WTC11 (cell line): Measurements from ENCODE around the gene SDHAF1. TPM values are rescaled to one million over a fixed set of nuclear protein-coding genes. Genes with fewer than 3 reads are reported as not detected.

Experiments used
- ATAC-seq: fragments of 200-7000 bp; cut with Tn5 transposase; 2 replicates; pipeline ENCODE4 v1.10.0; 2021; ENCODE audit warnings: mild to moderate bottlenecking, moderate library complexity
- CTCF ChIA-PET: fragments of 300-600 bp; sonication (Branson Sonifier 250); formaldehyde crosslinking; loops from one replicate; lab custom pipeline; 2021; ENCODE audit warnings: antibody characterized with exemption; lab: Charles Lee
- POLR2A ChIA-PET: fragments of 350-600 bp; sonication (Branson Sonifier 250); formaldehyde crosslinking; loops from one replicate; lab custom pipeline; 2021; ENCODE audit warnings: antibody characterized with exemption; lab: Charles Lee
- DNase-seq: peaks from one replicate; pipeline ENCODE4 v3.0.0; 2021; ENCODE audit warnings: low spot score
- H3K27ac Mint-ChIP-seq: 2 replicates; pipeline ENCODE4 v1.8.0; 2021; ENCODE audit warnings: mixed read lengths
- H3K27me3 Mint-ChIP-seq: 2 replicates; pipeline ENCODE4 v1.8.0; 2021; ENCODE audit warnings: low read depth, mild to moderate bottlenecking, moderate library complexity, mixed read lengths
- H3K36me3 Mint-ChIP-seq: 2 replicates; pipeline ENCODE4 v1.8.0; 2021; ENCODE audit warnings: mixed read lengths
- H3K4me1 Mint-ChIP-seq: 2 replicates; pipeline ENCODE4 v1.8.0; 2022; ENCODE audit warnings: mixed read lengths
- H3K4me3 Mint-ChIP-seq: 2 replicates; pipeline ENCODE4 v1.8.0; 2021; ENCODE audit warnings: mild to moderate bottlenecking, moderate library complexity, mixed read lengths
- H3K9me3 Mint-ChIP-seq: 2 replicates; pipeline ENCODE4 v1.8.0; 2021; ENCODE audit warnings: mixed read lengths
- ATF2 ChIP-seq: sonication (generic); formaldehyde crosslinking; IDR thresholded peaks from 2 replicates; pipeline ENCODE4 v1.8.1; 2022; ENCODE audit warnings: low read depth, missing genetic modification reagents, borderline replicate concordance
- CTCF ChIP-seq: fragments of 200-600 bp; IDR thresholded peaks from 2 replicates; pipeline ENCODE4 v1.8.0; 2022; ENCODE audit warnings: antibody characterized with exemption
- E2F1 ChIP-seq: sonication (generic); formaldehyde crosslinking; IDR thresholded peaks from 2 replicates; pipeline ENCODE4 v1.8.0; 2022; ENCODE audit warnings: mild to moderate bottlenecking, missing genetic modification reagents
- EMX1 ChIP-seq: fragments of 250-450 bp; sonication (Bioruptor Pico); IDR thresholded peaks from 2 replicates; pipeline ENCODE4 v1.8.0; 2021; ENCODE audit warnings: mild to moderate bottlenecking
- GABPB1 ChIP-seq: sonication (generic); formaldehyde crosslinking; IDR thresholded peaks from 2 replicates; pipeline ENCODE4 v1.8.1; 2023; ENCODE audit warnings: mild to moderate bottlenecking, missing genetic modification reagents
- MXD4 ChIP-seq: fragments of 250-450 bp; sonication (Bioruptor Pico); IDR thresholded peaks from 2 replicates; pipeline ENCODE4 v1.8.0; 2021; ENCODE audit warnings: mild to moderate bottlenecking, moderate library complexity, borderline replicate concordance
- MYBL2 ChIP-seq: sonication (generic); formaldehyde crosslinking; IDR thresholded peaks from 2 replicates; pipeline ENCODE4 v1.8.1; 2023; ENCODE audit warnings: mild to moderate bottlenecking, moderate library complexity, missing genetic modification reagents
- PRRX2 ChIP-seq: fragments of 250-450 bp; sonication (Bioruptor Pico); IDR thresholded peaks from 2 replicates; pipeline ENCODE4 v1.8.0; 2021; ENCODE audit warnings: mild to moderate bottlenecking
- SMAD4 ChIP-seq: sonication (generic); formaldehyde crosslinking; IDR thresholded peaks from 2 replicates; pipeline ENCODE4 v1.8.0; 2022; ENCODE audit warnings: mild to moderate bottlenecking, missing genetic modification reagents
- SOX15 ChIP-seq: fragments of 250-450 bp; sonication (Bioruptor Pico); IDR thresholded peaks from 2 replicates; pipeline ENCODE4 v1.9.0; 2021; ENCODE audit warnings: mild to moderate bottlenecking
- ZNF425 ChIP-seq: fragments of 250-450 bp; sonication (Bioruptor Pico); conservative IDR thresholded peaks from 2 replicates; pipeline ENCODE4 v1.9.0; 2021; ENCODE audit warnings: mild to moderate bottlenecking
- ZSCAN18 ChIP-seq: fragments of 250-450 bp; sonication (Bioruptor Pico); IDR thresholded peaks from 2 replicates; pipeline ENCODE4 v2.1.2; 2022; ENCODE audit warnings: mild to moderate bottlenecking, moderate library complexity
- total RNA-seq: library from RNA; stranded (reverse); gene quantifications from 3 replicates; pipeline ENCODE4 v1.2.3, GENCODE V29; 2021
- TF ChIP-seq, protein P1 (sequence below): sonication (generic); formaldehyde crosslinking; IDR thresholded peaks from 2 replicates; pipeline ENCODE4 v1.8.1; 2022; ENCODE audit warnings: missing genetic modification reagents, borderline replicate concordance
- TF ChIP-seq, protein P2 (sequence below): sonication (generic); formaldehyde crosslinking; IDR thresholded peaks from 2 replicates; pipeline ENCODE4 v1.8.1; 2023; ENCODE audit warnings: mild to moderate bottlenecking, missing genetic modification reagents
- TF ChIP-seq, protein P3 (sequence below): sonication (generic); formaldehyde crosslinking; IDR thresholded peaks from 2 replicates; pipeline ENCODE4 v1.8.1; 2023; ENCODE audit warnings: mild to moderate bottlenecking, missing genetic modification reagents, moderate library complexity

Gene SDHAF1
- total RNA-seq, 1 experiment from 2014 or later: 20.8 TPM

GRCh38 chr19:35960432-35960972 is 34.5 kb upstream of the SDHAF1 start:
- peaks cover 58% of the 10 kb centered on the region for H3K27me3 Mint-ChIP-seq
- H3K27ac Mint-ChIP-seq: no peak overlapping the region; the same call in 1 of the 2 replicates
- no peak for DNase-seq
- ATAC-seq: no peak
- 0 out of 2 replicates have a peak, but pooled peaks cover 4% of the 10 kb centered on the region for H3K4me1 Mint-ChIP-seq
- ChIA-PET POLR2A (no interaction called here), CTCF (interaction anchor here (0.9 to 2.6 kb wide), 3 partner anchors 17 to 34 kb away, joined by 5 to 9 read pairs (median 6); partner anchors contain the start of gene SDHAF1)
- peaks cover 6% of the 10 kb centered on the region for H3K9me3 Mint-ChIP-seq
- TF ChIP-seq, protein P1, sequence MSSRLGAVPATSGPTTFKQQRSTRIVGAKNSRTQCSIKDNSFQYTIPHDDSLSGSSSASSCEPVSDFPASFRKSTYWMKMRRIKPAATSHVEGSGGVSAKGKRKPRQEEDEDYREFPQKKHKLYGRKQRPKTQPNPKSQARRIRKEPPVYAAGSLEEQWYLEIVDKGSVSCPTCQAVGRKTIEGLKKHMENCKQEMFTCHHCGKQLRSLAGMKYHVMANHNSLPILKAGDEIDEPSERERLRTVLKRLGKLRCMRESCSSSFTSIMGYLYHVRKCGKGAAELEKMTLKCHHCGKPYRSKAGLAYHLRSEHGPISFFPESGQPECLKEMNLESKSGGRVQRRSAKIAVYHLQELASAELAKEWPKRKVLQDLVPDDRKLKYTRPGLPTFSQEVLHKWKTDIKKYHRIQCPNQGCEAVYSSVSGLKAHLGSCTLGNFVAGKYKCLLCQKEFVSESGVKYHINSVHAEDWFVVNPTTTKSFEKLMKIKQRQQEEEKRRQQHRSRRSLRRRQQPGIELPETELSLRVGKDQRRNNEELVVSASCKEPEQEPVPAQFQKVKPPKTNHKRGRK: no peak
- TF ChIP-seq E2F1 (CRISPR knock-in tag) (no peak), PRRX2 (no peak), CTCF (no peak), ATF2 (CRISPR knock-in tag) (no peak), ZNF425 (no peak), MYBL2 (CRISPR knock-in tag) (no peak), EMX1 (CRISPR knock-in tag) (no peak), SMAD4 (CRISPR knock-in tag) (no peak), MXD4 (CRISPR knock-in tag) (no peak), SOX15 (CRISPR knock-in tag) (no peak), GABPB1 (no peak), ZSCAN18 (CRISPR knock-in tag) (no peak)
- TF ChIP-seq, protein P2, sequence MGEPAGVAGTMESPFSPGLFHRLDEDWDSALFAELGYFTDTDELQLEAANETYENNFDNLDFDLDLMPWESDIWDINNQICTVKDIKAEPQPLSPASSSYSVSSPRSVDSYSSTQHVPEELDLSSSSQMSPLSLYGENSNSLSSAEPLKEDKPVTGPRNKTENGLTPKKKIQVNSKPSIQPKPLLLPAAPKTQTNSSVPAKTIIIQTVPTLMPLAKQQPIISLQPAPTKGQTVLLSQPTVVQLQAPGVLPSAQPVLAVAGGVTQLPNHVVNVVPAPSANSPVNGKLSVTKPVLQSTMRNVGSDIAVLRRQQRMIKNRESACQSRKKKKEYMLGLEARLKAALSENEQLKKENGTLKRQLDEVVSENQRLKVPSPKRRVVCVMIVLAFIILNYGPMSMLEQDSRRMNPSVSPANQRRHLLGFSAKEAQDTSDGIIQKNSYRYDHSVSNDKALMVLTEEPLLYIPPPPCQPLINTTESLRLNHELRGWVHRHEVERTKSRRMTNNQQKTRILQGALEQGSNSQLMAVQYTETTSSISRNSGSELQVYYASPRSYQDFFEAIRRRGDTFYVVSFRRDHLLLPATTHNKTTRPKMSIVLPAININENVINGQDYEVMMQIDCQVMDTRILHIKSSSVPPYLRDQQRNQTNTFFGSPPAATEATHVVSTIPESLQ (CRISPR knock-in tag): no peak
- TF ChIP-seq, protein P3, sequence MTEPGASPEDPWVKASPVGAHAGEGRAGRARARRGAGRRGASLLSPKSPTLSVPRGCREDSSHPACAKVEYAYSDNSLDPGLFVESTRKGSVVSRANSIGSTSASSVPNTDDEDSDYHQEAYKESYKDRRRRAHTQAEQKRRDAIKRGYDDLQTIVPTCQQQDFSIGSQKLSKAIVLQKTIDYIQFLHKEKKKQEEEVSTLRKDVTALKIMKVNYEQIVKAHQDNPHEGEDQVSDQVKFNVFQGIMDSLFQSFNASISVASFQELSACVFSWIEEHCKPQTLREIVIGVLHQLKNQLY (CRISPR knock-in tag): no peak
- H3K36me3 Mint-ChIP-seq: no peaks in the 10 kb centered on the region; the same call in 1 of the 2 replicates
- H3K4me3 Mint-ChIP-seq: no peak overlapping the region; the same call in 1 of the 2 replicates
